Neural progenitor cell (in vitro differentiated cells): ENCODE measurements around the gene TFCP2.

Experiments used
- EZH2 ChIP-seq: fragments of 200-600 bp; sonication (generic); IDR thresholded peaks from 2 replicates; pipeline ENCODE4 v1.6.1; 2017; ENCODE audit warnings: antibody characterized with exemption, mild to moderate bottlenecking, moderate library complexity
- TF ChIP-seq, protein P1 (sequence below): fragments of 200-600 bp; sonication (generic); IDR thresholded peaks from 2 replicates; pipeline ENCODE4 v1.5.1; 2017; ENCODE audit warnings: antibody characterized with exemption, mild to moderate bottlenecking

DNA sequence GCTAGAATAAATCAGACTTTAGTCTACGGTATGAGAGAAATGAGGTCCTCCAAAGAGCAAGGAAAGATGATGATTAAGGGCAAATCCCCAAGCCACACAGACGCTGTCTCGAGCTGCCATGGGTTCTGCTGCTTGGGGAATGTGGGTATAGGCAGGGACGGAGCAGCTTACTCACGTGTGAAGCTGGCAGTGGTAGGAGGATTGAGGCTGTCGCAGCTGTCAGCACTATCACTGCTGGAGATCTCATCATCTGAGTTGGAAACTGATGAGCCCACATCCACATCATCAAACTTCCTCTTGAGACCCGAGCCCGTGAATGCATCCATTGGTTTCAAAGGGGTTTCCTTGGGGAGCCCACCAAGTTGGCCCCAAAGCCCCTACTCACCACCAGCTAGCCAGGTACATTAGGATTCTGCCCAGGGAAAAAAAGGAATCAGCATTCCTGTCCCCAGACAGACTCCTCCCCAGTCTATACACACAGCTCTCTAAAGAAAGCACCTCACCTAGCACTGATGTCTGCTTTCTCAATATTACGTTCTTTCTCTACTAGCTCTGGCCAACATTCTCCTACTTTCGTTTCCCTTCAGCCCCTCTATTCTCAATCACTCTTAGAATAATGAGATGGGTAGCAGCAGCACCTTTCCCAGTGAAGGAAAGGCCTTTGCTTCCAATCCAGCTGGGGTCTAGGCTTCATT, 96.6 kb downstream of the TFCP2 start:
- TF ChIP-seq, protein P1, sequence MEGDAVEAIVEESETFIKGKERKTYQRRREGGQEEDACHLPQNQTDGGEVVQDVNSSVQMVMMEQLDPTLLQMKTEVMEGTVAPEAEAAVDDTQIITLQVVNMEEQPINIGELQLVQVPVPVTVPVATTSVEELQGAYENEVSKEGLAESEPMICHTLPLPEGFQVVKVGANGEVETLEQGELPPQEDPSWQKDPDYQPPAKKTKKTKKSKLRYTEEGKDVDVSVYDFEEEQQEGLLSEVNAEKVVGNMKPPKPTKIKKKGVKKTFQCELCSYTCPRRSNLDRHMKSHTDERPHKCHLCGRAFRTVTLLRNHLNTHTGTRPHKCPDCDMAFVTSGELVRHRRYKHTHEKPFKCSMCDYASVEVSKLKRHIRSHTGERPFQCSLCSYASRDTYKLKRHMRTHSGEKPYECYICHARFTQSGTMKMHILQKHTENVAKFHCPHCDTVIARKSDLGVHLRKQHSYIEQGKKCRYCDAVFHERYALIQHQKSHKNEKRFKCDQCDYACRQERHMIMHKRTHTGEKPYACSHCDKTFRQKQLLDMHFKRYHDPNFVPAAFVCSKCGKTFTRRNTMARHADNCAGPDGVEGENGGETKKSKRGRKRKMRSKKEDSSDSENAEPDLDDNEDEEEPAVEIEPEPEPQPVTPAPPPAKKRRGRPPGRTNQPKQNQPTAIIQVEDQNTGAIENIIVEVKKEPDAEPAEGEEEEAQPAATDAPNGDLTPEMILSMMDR, result no peak
- no peak for TF ChIP-seq EZH2
